Endothelial cell of umbilical vein (primary cell): Measurements from ENCODE around the gene SCN1B.

Source experiments
- CTCF ChIP-seq, 2 donors: IDR thresholded peaks; 1 replicate in 1 of 2; 2 replicates in 1 of 2; pipeline ENCODE4 v1.5.1; 2011; ENCODE audit warnings: low read length in 2 of 2, mild to moderate bottlenecking in 2 of 2, moderate library complexity in 2 of 2, control low read depth in 1 of 2, inconsistent platforms in 1 of 2, low read depth in 1 of 2; ENCODE audit not compliant: insufficient read depth in 1 of 2; ENCODE audit errors: extremely low read depth in 1 of 2
- EZH2 ChIP-seq: IDR thresholded peaks from 2 replicates; pipeline ENCODE4 v1.6.1; 2012; ENCODE audit warnings: borderline replicate concordance, low read depth, mild to moderate bottlenecking, moderate library complexity, low read length, inconsistent platforms; ENCODE audit not compliant: severe bottlenecking
- FOS ChIP-seq: IDR thresholded peaks from 2 replicates; pipeline ENCODE4 v1.6.1; 2011; ENCODE audit warnings: mild to moderate bottlenecking, low read length, moderate library complexity, borderline replicate concordance; ENCODE audit not compliant: insufficient read depth
- MYC ChIP-seq: IDR thresholded peaks from one replicate; pipeline ENCODE4 v1.6.1; 2011; ENCODE audit warnings: mild to moderate bottlenecking, low read depth, low read length
- POLR2A ChIP-seq: IDR thresholded peaks from 2 replicates; pipeline ENCODE4 v1.6.1; 2012; ENCODE audit warnings: low read depth, mild to moderate bottlenecking, control low read depth, low read length
- POLR2AphosphoS5 ChIP-seq: IDR thresholded peaks from 2 replicates; pipeline ENCODE4 v1.6.1; 2012; ENCODE audit warnings: low read depth, mild to moderate bottlenecking, control low read depth, low read length, moderate library complexity; ENCODE audit not compliant: insufficient read depth
- TF ChIP-seq, protein P1 (sequence below): IDR thresholded peaks from 2 replicates; pipeline ENCODE4 v1.6.1; 2011; ENCODE audit not compliant: insufficient read depth, insufficient read length

GRCh38 chr19:35024095-35024494, 6.2 kb upstream of the SCN1B start:
- TF ChIP-seq POLR2AphosphoS5: no peak
- TF ChIP-seq, protein P1, sequence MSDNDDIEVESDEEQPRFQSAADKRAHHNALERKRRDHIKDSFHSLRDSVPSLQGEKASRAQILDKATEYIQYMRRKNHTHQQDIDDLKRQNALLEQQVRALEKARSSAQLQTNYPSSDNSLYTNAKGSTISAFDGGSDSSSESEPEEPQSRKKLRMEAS: no peak
- no peak for TF ChIP-seq POLR2A
- TF ChIP-seq CTCF (IDR thresholded peaks at IDR 0.05; ENCODE audit: extremely low read depth in 1 of 2, insufficient read depth in 1 of 2, low read depth in 1 of 2, low read length in 2 of 2): no peak
- no peak for TF ChIP-seq FOS
- no peak for TF ChIP-seq MYC
- TF ChIP-seq EZH2: no peak
